GM19455 (cell line): ENCODE data around the gene EPHA6.
"Not testable (repeated sequence)": the region's sequence is repeated elsewhere in the genome, so short reads cannot be mapped to it uniquely, and the experiment has no call there.

Experiments
- ATAC-seq: cut with Tn5 transposase; IDR thresholded peaks from one replicate; pipeline ENCODE4 v1.9.1; 2021; ENCODE audit not compliant: unreplicated experiment

The EPHA6 gene

DNA sequence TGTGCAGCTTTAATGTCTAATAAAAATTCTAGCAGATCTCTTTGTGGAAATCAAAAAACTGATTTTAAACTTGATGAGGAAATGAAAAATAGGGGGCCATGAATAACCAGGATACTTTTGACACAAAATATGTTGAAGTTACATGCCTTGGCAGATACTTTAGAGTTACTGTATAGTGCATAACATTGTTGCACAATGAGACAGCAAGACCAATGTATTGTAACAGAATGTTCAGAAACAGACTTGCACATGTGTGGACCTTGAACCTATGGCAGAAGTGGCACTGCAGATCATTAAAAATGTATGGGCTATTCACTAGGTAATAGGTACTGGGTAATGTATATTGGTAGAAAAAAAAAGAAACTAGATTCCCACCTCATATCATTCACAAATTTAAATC, 607.2 kb downstream of the EPHA6 start:
- no peak for ATAC-seq

GRCh38 chr3:97425002-97425401, 610.6 kb downstream of the EPHA6 start:
- ATAC-seq = no peak

GRCh38 chr3:97430601-97431000, 616.2 kb downstream of the EPHA6 start:
- no peak for ATAC-seq

GRCh38 chr3:97432914-97433313, 618.5 kb downstream of the EPHA6 start:
- no peak for ATAC-seq

DNA sequence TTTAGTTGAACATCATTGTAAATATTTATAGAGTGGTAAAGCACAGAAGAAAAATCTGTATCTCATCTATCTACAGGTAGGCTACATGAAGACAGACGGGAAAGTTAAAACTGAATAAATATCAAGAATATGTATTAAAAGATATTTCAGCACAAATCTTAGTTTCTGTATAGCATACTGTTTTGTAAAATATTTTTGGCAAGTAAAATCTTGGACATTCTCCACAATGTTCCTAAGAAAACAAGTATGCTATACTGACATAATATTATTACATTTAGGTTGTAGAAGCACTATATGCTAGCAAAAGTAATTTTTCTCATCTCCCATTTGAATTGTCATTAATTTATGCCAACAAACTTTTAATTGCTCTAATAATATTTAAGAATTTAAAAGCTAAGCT, 623.7 kb downstream of the EPHA6 start:
- ATAC-seq = no peak

DNA sequence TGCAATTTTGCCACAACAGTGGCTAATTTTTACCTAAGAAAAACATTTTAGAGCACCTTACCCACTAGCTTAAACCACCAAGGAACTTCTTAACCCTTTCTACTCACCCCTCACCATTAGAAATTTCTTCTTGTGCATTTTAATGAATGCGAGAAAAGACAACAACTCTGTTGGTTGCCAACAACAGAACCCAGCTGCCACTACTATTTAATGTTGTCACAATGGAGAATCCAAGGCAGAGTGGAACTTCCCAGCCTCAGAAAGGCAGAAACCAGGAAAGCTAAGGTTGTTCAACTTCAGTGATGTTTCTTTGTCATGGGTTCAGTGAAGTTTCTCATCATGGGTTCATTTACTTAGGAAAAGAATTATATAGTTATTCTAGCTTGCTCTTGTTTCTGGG, 625.0 kb downstream of the EPHA6 start:
- ATAC-seq = no peak

- ATAC-seq = no peak
These were observed 649.6 kb downstream of the EPHA6 start for GRCh38 chr3:97464035-97464434.

- ATAC-seq = no peak
These were observed 656.1 kb downstream of the EPHA6 start for GRCh38 chr3:97470481-97470880.

- no peak for ATAC-seq
These were observed 665.3 kb downstream of the EPHA6 start for GRCh38 chr3:97479740-97480139.

- not testable (repeated sequence) for ATAC-seq
These were observed 666.4 kb downstream of the EPHA6 start for GRCh38 chr3:97480696-97481289.

DNA sequence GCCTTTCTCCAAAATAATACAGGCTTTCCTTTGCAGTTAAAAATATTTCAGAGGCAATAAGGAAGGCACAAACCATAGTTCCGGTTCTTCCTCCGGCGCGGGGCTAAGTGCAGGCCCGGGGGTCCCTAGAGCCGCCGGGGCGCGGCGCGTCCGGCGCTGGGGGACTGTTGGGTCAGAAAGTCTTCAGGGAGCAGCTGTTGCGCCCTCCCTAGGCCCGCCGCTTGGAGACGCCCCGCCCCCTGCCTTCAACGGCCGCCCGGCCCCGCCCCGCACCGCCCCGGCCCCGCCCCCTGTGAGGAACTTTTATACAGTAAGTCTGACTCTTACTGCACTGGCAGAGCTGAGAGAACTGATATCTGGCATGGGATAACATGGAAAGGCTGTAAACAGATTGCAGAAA, 667.0 kb downstream of the EPHA6 start:
- no peak for ATAC-seq

GRCh38 chr3:97485206-97485605, 670.8 kb downstream of the EPHA6 start:
- ATAC-seq = no peak

DNA sequence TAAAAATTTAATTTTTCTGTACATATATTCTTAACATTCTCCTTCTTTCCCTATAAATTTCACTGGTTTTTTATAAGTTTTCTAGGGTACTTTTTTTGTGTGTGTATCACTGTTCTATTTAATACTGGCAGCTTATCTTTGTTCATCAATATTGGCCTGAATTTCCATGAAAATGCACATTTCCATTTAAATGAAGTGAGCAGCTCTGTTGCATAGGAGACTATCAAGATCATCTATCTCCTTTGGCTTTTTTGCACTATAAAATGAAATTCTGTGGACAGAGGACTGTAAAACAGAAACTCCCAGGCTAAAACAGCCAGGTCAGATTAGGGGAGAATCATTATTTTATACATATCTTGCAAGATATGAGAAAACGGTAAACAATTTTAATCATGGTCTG, 673.2 kb downstream of the EPHA6 start:
- ATAC-seq = no peak

GRCh38 chr3:97488741-97489140, 674.3 kb downstream of the EPHA6 start:
- ATAC-seq = no peak

DNA sequence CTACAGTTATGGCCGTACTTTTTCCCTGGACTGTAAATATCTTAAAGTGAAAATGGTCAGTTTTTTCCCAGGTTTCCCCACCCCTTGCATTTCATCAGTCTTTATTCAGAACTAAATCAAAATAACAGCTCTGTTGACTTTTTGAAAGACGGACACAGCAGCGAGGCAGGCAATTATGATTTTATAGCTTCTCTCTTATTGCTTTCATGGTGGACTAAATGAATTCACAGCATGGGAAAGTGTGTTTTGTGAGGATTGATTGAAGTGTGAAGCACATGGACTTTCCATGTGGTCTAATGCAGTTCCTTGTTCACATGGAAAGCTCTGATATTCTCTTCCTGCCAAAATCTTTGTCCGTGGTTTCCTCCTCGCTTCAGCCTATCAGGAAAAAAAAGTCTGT, 681.5 kb downstream of the EPHA6 start:
- ATAC-seq = no peak

GRCh38 chr3:97497138-97497537, 682.7 kb downstream of the EPHA6 start:
- no peak for ATAC-seq

GRCh38 chr3:97504463-97504862, 690.1 kb downstream of the EPHA6 start:
- no peak for ATAC-seq

- no peak for ATAC-seq
These were observed 696.4 kb downstream of the EPHA6 start for GRCh38 chr3:97510795-97511194.

DNA sequence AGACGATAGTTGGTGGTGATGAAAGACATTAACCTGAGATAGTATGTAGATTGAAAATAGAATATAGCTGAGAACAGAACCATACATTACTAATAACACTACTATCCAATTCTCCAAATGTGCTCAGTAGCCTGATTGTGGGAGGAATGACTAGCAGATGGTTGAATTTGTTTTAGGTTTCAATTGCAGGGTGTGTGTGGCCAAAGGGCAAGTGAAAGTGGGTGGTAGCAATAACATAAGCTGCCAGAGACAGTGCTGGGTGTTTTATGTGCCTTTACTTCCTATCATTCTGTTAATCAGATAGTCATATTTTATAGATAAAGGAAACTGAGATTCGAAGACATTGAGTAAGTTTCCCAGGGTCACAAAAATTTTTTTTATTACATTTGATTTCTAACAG, 700.7 kb downstream of the EPHA6 start:
- ATAC-seq = no peak

DNA sequence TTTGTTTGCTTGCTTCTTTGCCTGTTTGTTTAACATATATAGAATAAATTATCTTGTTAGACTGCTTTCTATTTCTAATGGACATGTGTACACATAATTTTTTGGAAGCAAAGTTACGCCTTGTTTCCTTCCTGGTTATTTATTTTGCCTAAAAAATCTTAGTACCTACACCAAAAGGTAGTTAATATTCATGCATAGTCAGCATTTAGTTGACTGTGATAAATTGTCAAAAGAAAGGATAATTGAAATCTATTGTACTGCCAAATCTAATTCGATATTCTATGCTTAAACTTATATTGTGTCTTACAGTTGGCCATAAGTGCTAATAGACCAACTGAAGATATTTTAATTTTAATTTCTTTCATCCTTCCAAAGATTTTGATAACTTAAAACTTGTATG, 716.3 kb downstream of the EPHA6 start:
- no peak for ATAC-seq

GRCh38 chr3:97547573-97547972, 733.2 kb downstream of the EPHA6 start:
- not testable (repeated sequence) for ATAC-seq

- ATAC-seq = no peak
These were observed 736.0 kb downstream of the EPHA6 start for GRCh38 chr3:97550408-97550807.

- no peak for ATAC-seq
These were observed 737.8 kb downstream of the EPHA6 start for GRCh38 chr3:97552186-97552585.

GRCh38 chr3:97575742-97576141, 761.3 kb downstream of the EPHA6 start:
- ATAC-seq = no peak
